WTC11 (cell line): ENCODE results near the gene STK25. TPM values are rescaled to one million over a fixed set of nuclear protein-coding genes. Genes with fewer than 3 reads are reported as not detected.

Source experiments
- ATAC-seq: fragments of 200-7000 bp; cut with Tn5 transposase; 2 replicates; pipeline ENCODE4 v1.10.0; 2021; ENCODE audit warnings: mild to moderate bottlenecking, moderate library complexity
- CTCF ChIA-PET: fragments of 300-600 bp; sonication (Branson Sonifier 250); formaldehyde crosslinking; loops from one replicate; lab custom pipeline; 2021; ENCODE audit warnings: antibody characterized with exemption; lab: Charles Lee
- POLR2A ChIA-PET: fragments of 350-600 bp; sonication (Branson Sonifier 250); formaldehyde crosslinking; loops from one replicate; lab custom pipeline; 2021; ENCODE audit warnings: antibody characterized with exemption; lab: Charles Lee
- DNase-seq: peaks from one replicate; pipeline ENCODE4 v3.0.0; 2021; ENCODE audit warnings: low spot score
- H3K27ac Mint-ChIP-seq: 2 replicates; pipeline ENCODE4 v1.8.0; 2021; ENCODE audit warnings: mixed read lengths
- H3K27me3 Mint-ChIP-seq: 2 replicates; pipeline ENCODE4 v1.8.0; 2021; ENCODE audit warnings: low read depth, mild to moderate bottlenecking, moderate library complexity, mixed read lengths
- H3K36me3 Mint-ChIP-seq: 2 replicates; pipeline ENCODE4 v1.8.0; 2021; ENCODE audit warnings: mixed read lengths
- H3K4me1 Mint-ChIP-seq: 2 replicates; pipeline ENCODE4 v1.8.0; 2022; ENCODE audit warnings: mixed read lengths
- H3K4me3 Mint-ChIP-seq: 2 replicates; pipeline ENCODE4 v1.8.0; 2021; ENCODE audit warnings: mild to moderate bottlenecking, moderate library complexity, mixed read lengths
- H3K9me3 Mint-ChIP-seq: 2 replicates; pipeline ENCODE4 v1.8.0; 2021; ENCODE audit warnings: mixed read lengths
- ARID4B ChIP-seq: sonication (generic); formaldehyde crosslinking; IDR thresholded peaks from 2 replicates; pipeline ENCODE4 v1.8.0; 2023; ENCODE audit warnings: missing genetic modification reagents, mild to moderate bottlenecking, borderline replicate concordance
- CTCF ChIP-seq: fragments of 200-600 bp; IDR thresholded peaks from 2 replicates; pipeline ENCODE4 v1.8.0; 2022; ENCODE audit warnings: antibody characterized with exemption
- E2F4 ChIP-seq: sonication (generic); formaldehyde crosslinking; IDR thresholded peaks from 2 replicates; pipeline ENCODE4 v1.8.1; 2022; ENCODE audit warnings: low read depth, mild to moderate bottlenecking, moderate library complexity, missing genetic modification reagents, borderline replicate concordance
- E2F5 ChIP-seq: sonication (generic); formaldehyde crosslinking; IDR thresholded peaks from 2 replicates; pipeline ENCODE4 v1.8.1; 2022; ENCODE audit warnings: mild to moderate bottlenecking, moderate library complexity, missing genetic modification reagents
- ELF4 ChIP-seq: sonication (generic); formaldehyde crosslinking; IDR thresholded peaks from 2 replicates; pipeline ENCODE4 v1.8.1; 2022; ENCODE audit warnings: low read depth, mild to moderate bottlenecking, moderate library complexity, missing genetic modification reagents
- GTF2I ChIP-seq: fragments of 250-450 bp; sonication (Bioruptor Pico); conservative IDR thresholded peaks from 2 replicates; pipeline ENCODE4 v1.4.0; 2021; ENCODE audit warnings: mild to moderate bottlenecking
- JUN ChIP-seq: sonication (generic); formaldehyde crosslinking; IDR thresholded peaks from 2 replicates; pipeline ENCODE4 v1.8.0; 2023; ENCODE audit warnings: mild to moderate bottlenecking, missing genetic modification reagents
- PRDM15 ChIP-seq: sonication (generic); formaldehyde crosslinking; IDR thresholded peaks from 2 replicates; pipeline ENCODE4 v1.8.0; 2022; ENCODE audit warnings: missing genetic modification reagents
- PRRX2 ChIP-seq: fragments of 250-450 bp; sonication (Bioruptor Pico); IDR thresholded peaks from 2 replicates; pipeline ENCODE4 v1.8.0; 2021; ENCODE audit warnings: mild to moderate bottlenecking
- TCF7 ChIP-seq: sonication (generic); formaldehyde crosslinking; IDR thresholded peaks from 2 replicates; pipeline ENCODE4 v1.8.0; 2022; ENCODE audit warnings: mild to moderate bottlenecking, low read depth, missing genetic modification reagents, moderate library complexity
- TEAD4 ChIP-seq: sonication (generic); formaldehyde crosslinking; IDR thresholded peaks from 2 replicates; pipeline ENCODE4 v1.8.0; 2022; ENCODE audit warnings: mild to moderate bottlenecking, missing genetic modification reagents
- TP53 ChIP-seq: sonication (generic); formaldehyde crosslinking; IDR thresholded peaks from 2 replicates; pipeline ENCODE4 v1.8.1; 2023; ENCODE audit warnings: mild to moderate bottlenecking, missing genetic modification reagents
- ZNF281 ChIP-seq: sonication (generic); formaldehyde crosslinking; IDR thresholded peaks from 2 replicates; pipeline ENCODE4 v1.8.0; 2023; ENCODE audit warnings: mild to moderate bottlenecking, missing genetic modification reagents
- ZSCAN18 ChIP-seq: fragments of 250-450 bp; sonication (Bioruptor Pico); IDR thresholded peaks from 2 replicates; pipeline ENCODE4 v2.1.2; 2022; ENCODE audit warnings: mild to moderate bottlenecking, moderate library complexity
- total RNA-seq: library from RNA; stranded (reverse); gene quantifications from 3 replicates; pipeline ENCODE4 v1.2.3, GENCODE V29; 2021

The STK25 gene
- total RNA-seq, 1 experiment from 2014 or later = 232 TPM

GRCh38 chr2:241538838-241539615 is 30.6 kb upstream of the STK25 start (continued):
- TF ChIP-seq ZNF281 (CRISPR knock-in tag) (no peak), ELF4 (CRISPR knock-in tag) (no peak)

- Mint-ChIP-seq H3K4me1 (peaks cover 4% of the 10 kb centered on the region), H3K27me3 (peaks cover 16% of the 10 kb centered on the region), H3K9me3 (no peaks in the 10 kb centered on the region), H3K27ac (no peak overlapping the region), H3K36me3 (no peaks in the 10 kb centered on the region), H3K4me3 (no peak overlapping the region)
- CTCF ChIA-PET = no interaction called here
- TF ChIP-seq ELF4 (CRISPR knock-in tag) (no peak), TEAD4 (CRISPR knock-in tag) (no peak), E2F5 (no peak), GTF2I (no peak), PRDM15 (CRISPR knock-in tag) (no peak), TP53 (CRISPR knock-in tag) (no peak), ARID4B (no peak), ZSCAN18 (CRISPR knock-in tag) (no peak), PRRX2 (CRISPR knock-in tag) (no peak), TCF7 (CRISPR knock-in tag) (no peak), JUN (CRISPR knock-in tag) (no peak), E2F4 (no peak), CTCF (no peak)
- POLR2A ChIA-PET = interaction anchor here (0.5 kb wide), 1 partner anchor 165 kb away, joined by 4 read pairs; no protein-coding TSS in a partner anchor
- ATAC-seq = no peak; the same call in 1 of the 2 replicates
- DNase-seq = no peak
These were observed 27.7 kb upstream of the STK25 start for GRCh38 chr2:241535871-241536655.
